Neural cell (in vitro differentiated cells): Measurements from ENCODE around the gene CLK4.

Experiments used
- CTCF ChIP-seq: fragments of 450-650 bp; IDR thresholded peaks from 2 replicates; pipeline ENCODE4 v1.5.1; 2014; ENCODE audit warnings: antibody characterized with exemption, mild to moderate bottlenecking, moderate library complexity; ENCODE audit not compliant: poor library complexity, severe bottlenecking
- EP300 ChIP-seq: fragments of 450-650 bp; conservative IDR thresholded peaks from 2 replicates; pipeline ENCODE4 v1.6.1; 2014; ENCODE audit warnings: antibody characterized with exemption, mild to moderate bottlenecking, moderate library complexity; ENCODE audit not compliant: poor library complexity, severe bottlenecking
- EZH2 ChIP-seq: fragments of 200-600, 300-800 bp; shearing (Covaris generic), sonication (generic); IDR thresholded peaks from 2 replicates; pipeline ENCODE4 v1.6.1; 2014; ENCODE audit warnings: antibody characterized with exemption, low read length, borderline replicate concordance, mild to moderate bottlenecking; ENCODE audit not compliant: insufficient read depth, poor library complexity, severe bottlenecking
- POLR2AphosphoS5 ChIP-seq: IDR thresholded peaks from 2 replicates; pipeline ENCODE4 v1.6.1; 2012
- RAD21 ChIP-seq: fragments of 450-650 bp; conservative IDR thresholded peaks from 2 replicates; pipeline ENCODE4 v1.6.1; 2014; ENCODE audit warnings: antibody characterized with exemption, mild to moderate bottlenecking, moderate library complexity
- SMC3 ChIP-seq: fragments of 450-650 bp; conservative IDR thresholded peaks from 2 replicates; pipeline ENCODE4 v1.6.1; 2014; ENCODE audit warnings: antibody characterized with exemption, mild to moderate bottlenecking, moderate library complexity; ENCODE audit not compliant: poor library complexity
- TAF1 ChIP-seq: IDR thresholded peaks from 2 replicates; pipeline ENCODE4 v1.6.1; 2012; ENCODE audit warnings: low read depth
- TF ChIP-seq, protein P1 (sequence below): IDR thresholded peaks from 2 replicates; pipeline ENCODE4 v1.6.1; 2012; ENCODE audit warnings: borderline replicate concordance

DNA sequence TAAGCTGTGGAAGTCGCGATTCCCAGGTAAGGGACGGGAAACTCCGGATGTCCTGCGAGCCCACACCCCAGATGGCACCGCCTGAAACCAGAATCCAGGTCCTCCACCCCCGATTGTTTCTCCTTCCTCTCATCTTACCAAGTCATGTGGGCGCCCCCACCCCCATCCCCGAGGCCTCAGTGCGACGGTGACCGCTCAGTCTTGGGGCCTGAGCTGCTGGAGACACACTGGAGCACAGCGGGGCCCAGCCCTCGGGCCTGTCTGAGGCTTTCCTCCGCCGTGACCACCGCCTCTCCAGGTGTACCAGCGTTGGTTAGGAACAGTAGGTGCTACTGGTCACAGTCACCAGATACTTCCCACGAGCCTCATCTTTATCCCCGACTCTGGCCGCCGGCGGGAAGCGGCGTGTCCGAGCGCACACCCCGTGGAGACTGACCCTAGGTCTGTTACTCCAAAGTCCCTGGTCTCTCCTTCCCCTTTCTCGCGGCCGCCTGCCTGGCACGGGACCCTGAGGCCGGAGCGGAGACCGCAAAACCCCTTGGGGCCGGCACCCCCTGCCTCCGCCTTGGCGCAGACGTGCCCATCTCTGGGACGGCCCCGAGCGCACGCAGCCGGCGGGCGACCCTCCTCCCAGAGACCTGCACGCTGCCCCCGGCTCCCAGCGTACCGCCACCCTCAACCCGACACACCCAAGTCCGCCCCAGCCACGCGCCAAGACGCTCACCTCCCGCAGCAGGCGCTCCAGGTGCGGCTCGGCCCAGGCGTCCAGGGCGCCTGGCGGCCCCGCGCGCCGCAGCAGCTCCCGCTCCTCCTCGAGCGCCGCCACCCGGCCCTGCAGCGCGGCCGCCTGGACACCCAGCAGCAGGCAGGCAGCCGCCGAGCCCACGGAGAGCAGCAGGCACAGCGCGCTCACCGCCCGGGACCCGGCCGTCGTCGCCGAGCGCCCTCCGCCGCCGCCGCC, 37.4 kb downstream of the CLK4 start:
- TF ChIP-seq CTCF (peak; percentile 55), EP300 (no peak), TAF1 (no peak), POLR2AphosphoS5 (no peak), RAD21 (peak; percentile 53), EZH2 (peak; percentile 39), SMC3 (peak; percentile 60)
- TF ChIP-seq, protein P1, sequence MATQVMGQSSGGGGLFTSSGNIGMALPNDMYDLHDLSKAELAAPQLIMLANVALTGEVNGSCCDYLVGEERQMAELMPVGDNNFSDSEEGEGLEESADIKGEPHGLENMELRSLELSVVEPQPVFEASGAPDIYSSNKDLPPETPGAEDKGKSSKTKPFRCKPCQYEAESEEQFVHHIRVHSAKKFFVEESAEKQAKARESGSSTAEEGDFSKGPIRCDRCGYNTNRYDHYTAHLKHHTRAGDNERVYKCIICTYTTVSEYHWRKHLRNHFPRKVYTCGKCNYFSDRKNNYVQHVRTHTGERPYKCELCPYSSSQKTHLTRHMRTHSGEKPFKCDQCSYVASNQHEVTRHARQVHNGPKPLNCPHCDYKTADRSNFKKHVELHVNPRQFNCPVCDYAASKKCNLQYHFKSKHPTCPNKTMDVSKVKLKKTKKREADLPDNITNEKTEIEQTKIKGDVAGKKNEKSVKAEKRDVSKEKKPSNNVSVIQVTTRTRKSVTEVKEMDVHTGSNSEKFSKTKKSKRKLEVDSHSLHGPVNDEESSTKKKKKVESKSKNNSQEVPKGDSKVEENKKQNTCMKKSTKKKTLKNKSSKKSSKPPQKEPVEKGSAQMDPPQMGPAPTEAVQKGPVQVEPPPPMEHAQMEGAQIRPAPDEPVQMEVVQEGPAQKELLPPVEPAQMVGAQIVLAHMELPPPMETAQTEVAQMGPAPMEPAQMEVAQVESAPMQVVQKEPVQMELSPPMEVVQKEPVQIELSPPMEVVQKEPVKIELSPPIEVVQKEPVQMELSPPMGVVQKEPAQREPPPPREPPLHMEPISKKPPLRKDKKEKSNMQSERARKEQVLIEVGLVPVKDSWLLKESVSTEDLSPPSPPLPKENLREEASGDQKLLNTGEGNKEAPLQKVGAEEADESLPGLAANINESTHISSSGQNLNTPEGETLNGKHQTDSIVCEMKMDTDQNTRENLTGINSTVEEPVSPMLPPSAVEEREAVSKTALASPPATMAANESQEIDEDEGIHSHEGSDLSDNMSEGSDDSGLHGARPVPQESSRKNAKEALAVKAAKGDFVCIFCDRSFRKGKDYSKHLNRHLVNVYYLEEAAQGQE: no peak
